ENCODE results near the gene CT47A1.
A peak's percentile ranks its signal among the peaks of the same experiment; 100 is the strongest.
"Not testable (repeated sequence)": the region's sequence is repeated elsewhere in the genome, so short reads cannot be mapped to it uniquely, and the experiment has no call there.

The CT47A1 gene

GRCh38 chrX:120985660-120986059 lies at the start of gene CT47A1:
TSS of gene CT47A1 (minus strand) at chrX:120985760. CDS start at chrX:120985529, 231 bp downstream.
- DNase-seq (ENCODE audit: low read depth); H3K4me3 ChIP-seq (ENCODE audit: low read depth, low read length): not testable (repeated sequence)

- no peak overlapping the region for H3K4me3 ChIP-seq (ENCODE audit: low read depth, low read length)
- no peak for TF ChIP-seq MAX (IDR thresholded peaks at IDR 0.05; ENCODE audit: low read depth, low read length)
- no peak for TF ChIP-seq POLR2A (IDR thresholded peaks at IDR 0.05; ENCODE audit: extremely low read depth, insufficient read length)
- TF ChIP-seq CTCF (IDR thresholded peaks at IDR 0.05; ENCODE audit: low read depth, low read length), result no peak
- no peak for TF ChIP-seq MYC (IDR thresholded peaks at IDR 0.05; ENCODE audit: low read depth, low read length)
Observed at GRCh38 chrX:121032531-121032930, 47.0 kb upstream of the CT47A1 start.

GRCh38 chrX:121030083-121030482 lies 44.5 kb upstream of the CT47A1 start:
- H3K4me3 ChIP-seq (ENCODE audit: low read depth, low read length), result no peak overlapping the region
- TF ChIP-seq POLR2A (IDR thresholded peaks at IDR 0.05; ENCODE audit: extremely low read depth, insufficient read length), result no peak
- no peak for DNase-seq (ENCODE audit: low read depth)

More at GRCh38 chrX:121032531-121032930, 47.0 kb upstream of the CT47A1 start:
- no peak for DNase-seq (ENCODE audit: low read depth)

- TF ChIP-seq POLR2A (IDR thresholded peaks at IDR 0.05; ENCODE audit: extremely low read depth, insufficient read length) (no peak), MYC (IDR thresholded peaks at IDR 0.05; ENCODE audit: low read depth, low read length) (no peak), MAX (IDR thresholded peaks at IDR 0.05; ENCODE audit: low read depth, low read length) (no peak), CTCF (IDR thresholded peaks at IDR 0.05; ENCODE audit: low read depth, low read length) (no peak)
- DNase-seq (ENCODE audit: low read depth), result no peak
- no peak overlapping the region for H3K4me3 ChIP-seq (ENCODE audit: low read depth, low read length)
Observed at GRCh38 chrX:121028419-121028818, 42.9 kb upstream of the CT47A1 start.

- TF ChIP-seq POLR2A (IDR thresholded peaks at IDR 0.05; ENCODE audit: extremely low read depth, insufficient read length) (no peak), MYC (IDR thresholded peaks at IDR 0.05; ENCODE audit: low read depth, low read length) (no peak), CTCF (IDR thresholded peaks at IDR 0.05; ENCODE audit: low read depth, low read length) (no peak), MAX (IDR thresholded peaks at IDR 0.05; ENCODE audit: low read depth, low read length) (no peak)
- DNase-seq (ENCODE audit: low read depth), result peak; percentile 9
Observed at GRCh38 chrX:121014826-121015225, 29.3 kb upstream of the CT47A1 start.

GRCh38 chrX:121013897-121014455 lies 28.4 kb upstream of the CT47A1 start:
- TF ChIP-seq MAX (IDR thresholded peaks at IDR 0.05; ENCODE audit: low read depth, low read length) (no peak), POLR2A (IDR thresholded peaks at IDR 0.05; ENCODE audit: extremely low read depth, insufficient read length) (no peak), MYC (IDR thresholded peaks at IDR 0.05; ENCODE audit: low read depth, low read length) (no peak), CTCF (IDR thresholded peaks at IDR 0.05; ENCODE audit: low read depth, low read length) (no peak)
- H3K4me3 ChIP-seq (ENCODE audit: low read depth, low read length), result no peak overlapping the region
- no peak for DNase-seq (ENCODE audit: low read depth)

More at GRCh38 chrX:121014826-121015225, 29.3 kb upstream of the CT47A1 start:
- H3K4me3 ChIP-seq (ENCODE audit: low read depth, low read length), result no peak overlapping the region

GRCh38 chrX:121011254-121011653 lies 25.7 kb upstream of the CT47A1 start:
- no peak for DNase-seq (ENCODE audit: low read depth)
- no peak for TF ChIP-seq MYC (IDR thresholded peaks at IDR 0.05; ENCODE audit: low read depth, low read length)
- no peak for TF ChIP-seq POLR2A (IDR thresholded peaks at IDR 0.05; ENCODE audit: extremely low read depth, insufficient read length)
- no peak for TF ChIP-seq CTCF (IDR thresholded peaks at IDR 0.05; ENCODE audit: low read depth, low read length)
- no peak for TF ChIP-seq MAX (IDR thresholded peaks at IDR 0.05; ENCODE audit: low read depth, low read length)
- no peak overlapping the region for H3K4me3 ChIP-seq (ENCODE audit: low read depth, low read length)
